Keratinocyte (primary cell): ENCODE results near the gene MTRF1. TPM values are rescaled to one million over a fixed set of nuclear protein-coding genes. Genes with fewer than 3 reads are reported as not detected.

Source experiments
- DNase-seq: peaks from one replicate; pipeline ENCODE4 v3.0.0-alpha.2; 2011; ENCODE audit warnings: low read depth, missing footprints, low spot score
- FAIRE-seq: peaks from 2 replicates; lab custom pipeline; 2011; peaks lifted over from hg19 to GRCh38; lab: Jason Lieb, UNC
- H2AFZ ChIP-seq: 2 replicates; pipeline ENCODE4 v1.6.0; 2012; ENCODE audit warnings: low read length, control low read depth, inconsistent platforms; ENCODE audit not compliant: control insufficient read depth
- H3K27ac ChIP-seq: 2 replicates; pipeline ENCODE4 v1.5.1; 2011; ENCODE audit warnings: low read length; ENCODE audit not compliant: control insufficient read depth, insufficient read depth
- H3K27me3 ChIP-seq: 3 replicates; pipeline ENCODE4 v1.6.0; 2011; ENCODE audit warnings: low read length; ENCODE audit not compliant: control insufficient read depth, insufficient read depth; ENCODE audit errors: extremely low read depth
- H3K36me3 ChIP-seq, 2 experiments: 2 replicates in 1 of 2; 3 replicates in 1 of 2; pipeline ENCODE4 v1.5.1; 2011; ENCODE audit warnings: low read length in 2 of 2, mild to moderate bottlenecking in 1 of 2; ENCODE audit not compliant: control insufficient read depth in 2 of 2, insufficient read depth in 2 of 2; ENCODE audit errors: extremely low read depth in 1 of 2
- H3K4me1 ChIP-seq: 3 replicates; pipeline ENCODE4 v1.5.1; 2011; ENCODE audit warnings: low read length; ENCODE audit not compliant: control insufficient read depth, insufficient read depth; ENCODE audit errors: extremely low read depth
- H3K4me2 ChIP-seq: 3 replicates; pipeline ENCODE4 v1.6.0; 2011; ENCODE audit warnings: low read depth, low read length; ENCODE audit not compliant: control insufficient read depth, insufficient read depth; ENCODE audit errors: extremely low read depth
- H3K4me3 ChIP-seq, 3 experiments: fragments of 200-600 bp in 1 of 3; sonication (generic) in 1 of 3; 2 replicates in 2 of 3; 3 replicates in 1 of 3; pipeline ENCODE4 v1.5.1; 2011 to 2016; ENCODE audit warnings: low read length in 3 of 3, mild to moderate bottlenecking in 3 of 3, control low read depth in 2 of 3, inconsistent platforms in 1 of 3, low read depth in 1 of 3, mixed read lengths in 1 of 3, mixed run types in 1 of 3, moderate library complexity in 1 of 3; ENCODE audit not compliant: control insufficient read depth in 2 of 3, insufficient read depth in 2 of 3; ENCODE audit errors: extremely low read depth in 1 of 3
- H3K79me2 ChIP-seq: 2 replicates; pipeline ENCODE4 v1.6.0; 2012; ENCODE audit warnings: low read length; ENCODE audit not compliant: control insufficient read depth, insufficient read depth
- H3K9ac ChIP-seq: 3 replicates; pipeline ENCODE4 v1.6.0; 2011; ENCODE audit warnings: low read length; ENCODE audit not compliant: control insufficient read depth, insufficient read depth; ENCODE audit errors: extremely low read depth
- H3K9me1 ChIP-seq: 3 replicates; pipeline ENCODE4 v1.6.0; 2011; ENCODE audit warnings: low read length; ENCODE audit not compliant: control insufficient read depth, insufficient read depth; ENCODE audit errors: extremely low read depth
- H3K9me3 ChIP-seq: 2 replicates; pipeline ENCODE4 v1.5.1; 2012; ENCODE audit warnings: low read depth, low read length; ENCODE audit not compliant: control insufficient read depth
- H4K20me1 ChIP-seq: 3 replicates; pipeline ENCODE4 v1.6.0; 2011; ENCODE audit warnings: low read length; ENCODE audit not compliant: control insufficient read depth, insufficient read depth; ENCODE audit errors: extremely low read depth
- EZH2 ChIP-seq: IDR thresholded peaks from one replicate; pipeline ENCODE4 v1.6.1; 2012; ENCODE audit warnings: inconsistent platforms, mild to moderate bottlenecking, low read length, moderate library complexity
- dilution Hi-C: fragments of 300-500 bp; cut with MboI; formaldehyde crosslinking; loops from one replicate; pipeline ENCODE4 v1.7.0; 2020; ENCODE audit warnings: low sequenced_read_pairs; ENCODE audit not compliant: extremely low pct_ligation_motif_present
- polyA plus RNA-seq, 5 experiments: library from polyadenylated mRNA; depleted of rRNA in 3 of 5; stranded (reverse) in 3 of 5; stranded (forward) in 1 of 5; unstranded in 1 of 5; fragments of >200 nt; gene quantifications; 1 replicate in 1 of 5; 2 replicates in 3 of 5; 3 replicates in 1 of 5; pipeline versions ENCODE4 v1.2.1 to v1.2.3, GENCODE V29; 2011 to 2012; ENCODE audit warnings: missing spikeins in 2 of 5, low read depth in 1 of 5, low replicate concordance in 1 of 5
- TF ChIP-seq, protein P1 (sequence below), 3 experiments: IDR thresholded peaks in 1 of 3; conservative IDR thresholded peaks in 1 of 3; optimal IDR thresholded peaks in 1 of 3; 2 replicates in 2 of 3; 3 replicates in 1 of 3; pipeline versions ENCODE3 to v1.5.1; 2011; ENCODE audit warnings: low read length in 3 of 3, mild to moderate bottlenecking in 3 of 3, moderate library complexity in 2 of 3, control low read depth in 1 of 3, inconsistent platforms in 1 of 3; ENCODE audit not compliant: insufficient read depth in 2 of 3; ENCODE audit errors: extremely low read depth in 1 of 3

The MTRF1 gene
- polyA plus RNA-seq, 1 donor (not counting 4 experiments of a cell fraction or from before 2014, with no cell fraction given) = 16.9 TPM

DNA sequence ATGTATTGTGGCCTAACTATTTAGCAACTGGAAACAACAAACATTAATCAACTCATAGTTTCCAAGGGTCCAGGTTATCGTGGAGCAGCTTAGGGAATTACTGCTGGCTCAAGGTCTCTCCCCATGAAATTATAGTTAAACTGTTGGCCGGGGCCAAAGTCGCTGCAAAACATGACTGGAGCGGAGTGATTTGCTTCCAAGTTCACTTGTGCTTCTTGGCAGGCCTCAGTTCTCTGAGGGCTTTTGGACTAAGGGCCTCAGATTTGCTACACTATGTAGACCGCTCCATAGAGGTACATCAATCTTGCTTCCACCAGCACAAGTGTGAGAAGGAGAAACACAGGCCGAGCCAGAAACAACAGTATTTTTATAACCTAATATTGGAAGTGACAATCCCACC lies 59.6 kb downstream of the MTRF1 start:
- TF ChIP-seq EZH2 = no peak
- TF ChIP-seq, protein P1, sequence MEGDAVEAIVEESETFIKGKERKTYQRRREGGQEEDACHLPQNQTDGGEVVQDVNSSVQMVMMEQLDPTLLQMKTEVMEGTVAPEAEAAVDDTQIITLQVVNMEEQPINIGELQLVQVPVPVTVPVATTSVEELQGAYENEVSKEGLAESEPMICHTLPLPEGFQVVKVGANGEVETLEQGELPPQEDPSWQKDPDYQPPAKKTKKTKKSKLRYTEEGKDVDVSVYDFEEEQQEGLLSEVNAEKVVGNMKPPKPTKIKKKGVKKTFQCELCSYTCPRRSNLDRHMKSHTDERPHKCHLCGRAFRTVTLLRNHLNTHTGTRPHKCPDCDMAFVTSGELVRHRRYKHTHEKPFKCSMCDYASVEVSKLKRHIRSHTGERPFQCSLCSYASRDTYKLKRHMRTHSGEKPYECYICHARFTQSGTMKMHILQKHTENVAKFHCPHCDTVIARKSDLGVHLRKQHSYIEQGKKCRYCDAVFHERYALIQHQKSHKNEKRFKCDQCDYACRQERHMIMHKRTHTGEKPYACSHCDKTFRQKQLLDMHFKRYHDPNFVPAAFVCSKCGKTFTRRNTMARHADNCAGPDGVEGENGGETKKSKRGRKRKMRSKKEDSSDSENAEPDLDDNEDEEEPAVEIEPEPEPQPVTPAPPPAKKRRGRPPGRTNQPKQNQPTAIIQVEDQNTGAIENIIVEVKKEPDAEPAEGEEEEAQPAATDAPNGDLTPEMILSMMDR (optimal IDR thresholded peaks at IDR 0.05 in 1 of 3, IDR thresholded peaks at IDR 0.05 in 1 of 3, conservative IDR thresholded peaks at IDR 0.05 in 1 of 3; ENCODE audit: extremely low read depth in 1 of 3, insufficient read depth in 2 of 3, low read length in 3 of 3) = no peak
- FAIRE-seq (no peak), DNase-seq (no peak)
- Histone ChIP-seq H3K9ac (no peak overlapping the region), H4K20me1 (no peaks in the 10 kb centered on the region), H3K36me3 (no peaks in the 10 kb centered on the region), H2AFZ (no peak overlapping the region), H3K4me1 (no peaks in the 10 kb centered on the region), H3K9me1 (no peaks in the 10 kb centered on the region), H3K4me3 (no peak overlapping the region), H3K9me3 (no peaks in the 10 kb centered on the region), H3K4me2 (no peak overlapping the region), H3K79me2 (no peaks in the 10 kb centered on the region), H3K27me3 (no peaks in the 10 kb centered on the region), H3K27ac (no peak overlapping the region)
- dilution Hi-C loops = no loop called here

DNA sequence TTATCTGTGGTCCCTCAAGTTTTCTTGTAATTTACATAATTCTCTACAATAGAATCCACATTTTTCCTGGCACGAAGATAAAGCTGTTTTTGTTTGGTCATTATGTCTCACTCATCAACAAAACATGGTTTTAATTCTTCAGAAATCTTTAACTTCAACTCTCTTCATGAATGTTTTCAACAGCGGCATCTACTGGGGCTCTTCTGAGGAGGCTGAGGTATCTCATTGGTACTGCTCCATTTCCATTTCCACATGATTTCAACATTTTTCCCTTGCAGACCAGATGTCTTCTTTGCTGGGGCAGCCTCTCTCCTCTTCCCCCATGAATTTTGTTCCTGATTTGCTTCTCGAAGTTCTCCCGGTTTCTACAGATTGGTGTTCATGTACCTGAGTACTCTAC lies 63.2 kb downstream of the MTRF1 start:
- H4K20me1 ChIP-seq = no peaks in the 10 kb centered on the region
- H3K79me2 ChIP-seq = no peaks in the 10 kb centered on the region
- H3K9me3 ChIP-seq = no peaks in the 10 kb centered on the region
- dilution Hi-C loops = no loop called here
- no peak for DNase-seq
- no peak overlapping the region for H3K4me3 ChIP-seq
- no peaks in the 10 kb centered on the region for H3K36me3 ChIP-seq
- no peak overlapping the region for H3K9ac ChIP-seq
- no peaks in the 10 kb centered on the region for H3K4me1 ChIP-seq
- no peak overlapping the region for H3K27ac ChIP-seq
- FAIRE-seq = no peak
- TF ChIP-seq, protein P1 (optimal IDR thresholded peaks at IDR 0.05 in 1 of 3, IDR thresholded peaks at IDR 0.05 in 1 of 3, conservative IDR thresholded peaks at IDR 0.05 in 1 of 3; ENCODE audit: extremely low read depth in 1 of 3, insufficient read depth in 2 of 3, low read length in 3 of 3) = no peak
- no peak overlapping the region for H3K4me2 ChIP-seq
- no peak overlapping the region for H2AFZ ChIP-seq
- no peaks in the 10 kb centered on the region for H3K9me1 ChIP-seq
- no peaks in the 10 kb centered on the region for H3K27me3 ChIP-seq
